Measurements from ENCODE around the gene HLA-DQA2.
"Not testable (repeated sequence)": the region's sequence is repeated elsewhere in the genome, so short reads cannot be mapped to it uniquely, and the experiment has no call there.

GRCh38 chr6:32745649-32746048 is 4.5 kb downstream of the HLA-DQA2 start:
- TF ChIP-seq TARDBP (IDR thresholded peaks at IDR 0.05); HDGF (IDR thresholded peaks at IDR 0.05; ENCODE audit: borderline replicate concordance); SP1 (IDR thresholded peaks at IDR 0.05); FOXM1 (IDR thresholded peaks at IDR 0.05; ENCODE audit: borderline replicate concordance); PKNOX1 (IDR thresholded peaks at IDR 0.05): not testable (repeated sequence)

All from HEK293T (cell line).